ENCODE results near the gene SH3BGRL2.

SH3BGRL2 gene

GRCh38 chr6:79630883-79631692 is at the start of gene SH3BGRL2:
TSS of gene SH3BGRL2 (plus strand) at chr6:79631329. CDS start at chr6:79631462, 133 bp downstream.
- no peak for DNase-seq (ENCODE audit: low read depth)

DNA sequence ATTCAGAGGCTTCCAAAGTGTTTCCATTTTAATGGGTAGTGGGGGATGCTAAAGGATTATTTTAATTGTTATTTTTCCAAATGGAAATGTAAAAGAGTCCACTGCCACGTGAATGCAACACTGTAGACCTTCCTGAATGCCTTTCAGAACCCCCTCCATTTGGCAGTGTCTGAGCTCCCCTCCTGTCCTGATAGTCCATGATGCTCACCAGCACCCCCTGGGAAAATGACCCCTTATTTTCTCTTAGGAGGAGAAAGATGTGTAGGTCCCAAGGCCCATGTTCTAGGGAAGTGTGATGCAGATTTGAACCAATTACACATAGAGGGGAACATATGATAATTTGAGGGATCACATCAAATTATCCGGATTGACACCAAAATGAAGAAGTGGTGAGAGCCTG is 46.8 kb upstream of the SH3BGRL2 start:
- no peak for DNase-seq (ENCODE audit: low read depth)

- DNase-seq (ENCODE audit: low read depth), result no peak
Observed at GRCh38 chr6:79586548-79586947, 44.6 kb upstream of the SH3BGRL2 start.

DNA sequence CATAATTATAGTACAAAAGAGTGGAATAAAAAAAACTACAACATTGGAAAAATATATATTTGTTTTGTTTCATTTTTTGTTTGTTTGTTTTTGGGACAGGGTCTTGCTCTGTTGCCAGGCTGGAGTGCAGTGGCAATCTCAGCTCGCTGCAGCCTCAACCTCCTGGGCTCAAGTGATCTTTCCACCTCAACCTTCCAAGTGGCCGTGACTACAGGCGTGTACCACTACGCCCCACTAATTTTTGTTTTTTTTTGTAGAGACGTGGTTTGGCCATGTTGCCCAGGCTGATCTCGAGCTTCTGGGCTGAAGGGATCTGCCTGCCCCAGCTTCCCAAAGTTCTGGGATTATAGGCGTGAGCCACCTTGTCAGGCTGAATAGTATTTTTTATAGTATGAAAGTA is 41.4 kb upstream of the SH3BGRL2 start:
- DNase-seq (ENCODE audit: low read depth), result no peak

- no peak for DNase-seq (ENCODE audit: low read depth)
Observed at GRCh38 chr6:79597155-79597554, 34.0 kb upstream of the SH3BGRL2 start.

- no peak for DNase-seq (ENCODE audit: low read depth)
Observed at GRCh38 chr6:79598012-79598411, 33.1 kb upstream of the SH3BGRL2 start.

DNA sequence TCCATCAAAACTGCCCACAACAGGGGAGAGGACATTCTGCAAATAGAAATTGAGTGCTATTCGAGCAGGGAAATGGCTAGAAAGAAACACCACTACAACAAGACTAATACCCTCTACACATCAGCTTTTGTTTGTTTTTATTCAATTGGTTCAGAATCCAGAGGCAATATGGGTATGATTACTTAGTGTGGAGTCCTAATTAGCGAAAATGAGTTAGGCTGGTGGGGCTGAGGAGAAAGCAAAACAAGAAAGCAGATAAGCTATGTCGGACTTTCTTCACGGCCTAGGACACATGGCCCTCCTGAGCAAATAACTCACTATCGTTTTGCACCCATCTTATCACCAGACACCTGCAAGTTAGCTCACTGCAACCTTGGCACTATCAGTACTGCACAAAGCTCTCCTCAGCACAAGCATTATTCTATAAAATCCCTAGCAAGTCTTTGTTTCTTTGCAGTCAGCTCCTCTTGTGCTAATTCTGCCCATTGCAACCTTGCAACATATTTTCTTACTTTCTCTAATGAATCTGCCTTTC is 31.3 kb upstream of the SH3BGRL2 start:
- DNase-seq (ENCODE audit: low read depth), result no peak

DNA sequence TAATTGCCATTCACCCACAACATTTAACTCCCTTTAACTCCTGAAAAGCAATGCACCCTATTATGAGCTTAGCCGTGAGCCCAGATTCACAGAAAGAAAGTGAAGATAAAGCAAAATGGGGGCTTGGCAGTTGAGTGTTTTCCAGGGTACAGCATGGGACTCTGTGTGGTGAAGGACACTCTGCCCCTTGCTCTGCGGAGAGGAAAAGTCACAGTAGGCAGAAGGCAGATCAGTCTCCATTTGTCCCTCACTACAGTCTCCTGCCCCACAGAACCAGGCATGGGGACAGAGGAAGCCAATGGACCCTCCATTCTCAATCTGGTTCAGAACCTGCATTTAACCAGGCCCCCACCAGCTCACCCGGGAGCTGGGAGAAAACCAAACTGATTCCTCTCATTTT is 30.8 kb upstream of the SH3BGRL2 start:
- DNase-seq (ENCODE audit: low read depth), result no peak

DNA sequence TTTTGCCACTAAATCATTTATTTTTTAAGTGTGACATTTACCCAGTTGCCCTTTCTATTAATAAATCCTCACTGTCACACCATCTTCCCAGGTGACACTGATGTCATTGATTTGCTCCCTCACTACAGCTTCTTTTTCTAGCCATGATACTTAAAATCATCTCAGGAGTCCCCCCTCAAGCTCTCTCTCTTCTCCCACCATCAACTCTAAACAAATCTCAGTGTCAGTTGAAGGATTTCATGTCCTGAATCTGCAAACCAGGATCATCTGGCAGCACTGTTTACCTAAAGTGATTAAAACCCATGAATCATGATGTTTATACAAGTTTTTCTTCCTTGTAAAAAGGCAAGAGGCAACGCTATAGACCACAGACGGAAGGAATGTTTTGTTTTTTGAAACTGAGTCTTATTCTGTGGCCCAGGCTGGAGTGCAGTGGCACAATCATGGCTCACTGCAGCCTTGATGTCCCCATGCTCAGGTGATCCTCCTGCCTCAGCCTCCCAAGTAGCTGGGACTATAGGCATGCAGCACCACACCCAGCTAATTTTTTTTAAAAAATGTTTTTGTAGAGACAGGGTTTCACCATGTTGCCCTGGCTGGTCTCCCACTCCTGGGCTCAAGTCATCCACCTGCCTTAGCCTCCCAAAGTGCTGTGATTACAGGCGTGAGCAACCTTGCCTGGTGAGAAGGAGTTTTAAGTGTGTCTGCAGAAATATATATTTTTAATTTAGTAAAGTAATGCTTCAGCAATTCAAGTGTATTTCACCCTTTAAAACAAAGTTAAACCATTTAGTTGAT is 30.1 kb upstream of the SH3BGRL2 start:
- no peak for DNase-seq (ENCODE audit: low read depth)

GRCh38 chr6:79602859-79603258 is 28.3 kb upstream of the SH3BGRL2 start:
- DNase-seq (ENCODE audit: low read depth), result no peak

DNA sequence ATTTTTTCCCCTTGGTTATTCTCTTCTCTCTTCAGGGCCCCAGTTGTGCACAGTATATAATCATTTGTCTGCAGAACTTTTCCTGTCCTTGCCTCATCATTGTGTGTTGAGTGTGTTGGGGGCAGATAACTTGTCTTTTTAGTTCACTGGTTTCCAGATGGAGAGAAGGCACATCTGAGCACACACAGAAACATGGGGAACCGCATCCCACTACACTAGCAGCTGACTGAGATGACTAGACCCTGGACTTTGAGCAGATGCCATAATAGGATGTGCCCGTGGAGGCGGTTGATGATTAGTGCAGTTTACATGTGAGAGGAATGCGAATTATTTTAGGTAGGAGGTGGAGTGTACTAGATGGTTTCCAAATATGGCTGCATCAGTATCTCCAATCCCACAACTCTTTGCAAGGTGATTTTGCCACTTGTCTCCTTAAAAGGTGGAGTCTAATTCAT is 26.5 kb upstream of the SH3BGRL2 start:
- DNase-seq (ENCODE audit: low read depth), result no peak

GRCh38 chr6:79605061-79605460 is 26.1 kb upstream of the SH3BGRL2 start:
- no peak for DNase-seq (ENCODE audit: low read depth)

DNA sequence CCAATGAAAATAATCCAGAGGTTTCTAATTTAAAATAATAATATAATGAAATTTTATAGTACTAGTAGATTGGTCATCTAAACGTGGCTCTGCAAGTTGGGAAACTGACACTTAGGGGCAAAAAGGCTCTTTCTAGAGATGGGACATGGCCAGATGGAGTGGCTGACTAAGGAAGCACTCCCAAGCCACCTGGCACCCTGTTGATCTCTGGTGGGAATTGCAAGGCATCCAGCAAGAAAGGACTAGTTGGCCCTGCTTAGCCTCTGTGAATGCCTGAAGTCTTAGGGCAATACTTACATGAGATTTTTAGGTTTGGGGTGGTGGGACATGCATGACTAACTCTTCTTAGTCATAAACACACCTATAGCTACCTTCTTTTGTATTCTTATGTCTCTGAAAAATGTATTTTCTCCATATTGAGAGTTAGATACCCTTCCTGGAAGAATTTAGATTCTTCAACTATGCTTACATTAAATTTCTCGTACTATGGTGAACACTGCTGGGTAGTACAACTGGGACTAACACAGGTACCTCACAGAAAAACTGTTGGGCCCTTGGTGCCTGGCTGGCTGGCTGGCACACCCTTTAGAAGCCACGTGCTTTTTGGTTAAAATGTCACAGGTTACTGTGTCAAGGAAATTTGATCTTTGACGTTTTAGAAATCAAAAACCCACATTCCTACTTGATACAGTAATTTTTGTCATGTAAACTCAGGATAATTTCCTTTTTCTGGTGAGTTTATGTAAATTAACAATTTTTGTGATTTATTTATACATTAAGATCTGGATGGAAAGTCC is 25.0 kb upstream of the SH3BGRL2 start:
- no peak for DNase-seq (ENCODE audit: low read depth)

DNA sequence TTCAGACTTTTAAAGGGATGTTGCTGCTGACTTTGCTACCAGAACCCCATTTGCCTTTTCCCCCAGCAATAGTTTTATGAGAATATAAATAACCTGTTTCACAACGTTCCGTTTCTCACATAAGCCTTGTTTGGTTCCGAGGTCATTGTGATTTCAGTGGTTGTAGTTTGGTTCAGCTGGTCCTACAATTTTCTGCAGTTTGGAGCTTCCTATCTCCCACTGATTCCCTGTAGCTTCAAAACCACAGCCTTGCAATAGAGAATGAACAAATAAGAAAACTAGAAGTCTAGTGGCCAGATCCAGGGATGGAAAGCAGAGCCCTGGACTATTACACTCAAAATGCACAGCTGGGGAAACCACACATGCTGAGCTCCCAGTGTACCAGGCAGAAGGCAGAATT is 24.1 kb upstream of the SH3BGRL2 start:
- no peak for DNase-seq (ENCODE audit: low read depth)

- no peak for DNase-seq (ENCODE audit: low read depth)
Observed at GRCh38 chr6:79608334-79609224, 22.6 kb upstream of the SH3BGRL2 start.

DNA sequence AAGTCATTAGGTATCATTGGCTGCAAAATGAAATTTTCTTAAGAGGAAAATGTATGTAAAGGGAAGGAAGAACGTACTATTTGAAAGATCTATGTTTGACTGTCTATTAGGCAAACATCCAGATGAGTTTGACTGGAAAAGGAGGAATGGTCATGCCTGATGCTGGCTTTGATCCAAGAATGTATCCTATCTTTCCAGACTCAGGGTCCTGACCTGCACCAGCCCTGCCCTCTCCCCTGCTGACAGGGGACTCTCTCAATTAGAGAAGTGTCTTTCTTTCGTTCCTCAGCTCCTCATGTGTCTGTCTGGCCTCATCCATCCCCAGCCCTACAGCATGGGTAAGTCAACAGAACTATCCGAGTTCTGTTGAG is 21.9 kb upstream of the SH3BGRL2 start:
- no peak for DNase-seq (ENCODE audit: low read depth)

GRCh38 chr6:79610306-79611009 is 20.7 kb upstream of the SH3BGRL2 start:
- no peak for DNase-seq (ENCODE audit: low read depth)

DNA sequence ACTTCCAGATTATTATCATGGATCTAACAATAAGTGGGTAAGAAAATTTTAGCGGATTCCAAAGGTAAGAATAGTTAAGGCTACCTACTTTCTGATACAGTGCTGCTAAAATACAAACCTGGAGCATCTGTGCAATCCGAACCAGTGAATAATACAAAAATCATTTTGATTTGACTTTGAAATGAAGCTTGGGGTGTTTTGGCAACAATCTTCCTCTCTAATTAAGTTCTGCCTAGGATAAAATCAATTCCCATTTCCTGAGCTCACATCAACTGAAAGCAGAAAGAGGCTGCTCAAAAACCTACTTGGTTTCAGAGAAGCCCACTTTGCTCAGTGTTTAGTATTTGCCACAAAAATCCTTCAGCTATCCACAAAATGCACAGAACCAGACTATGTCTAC is 18.7 kb upstream of the SH3BGRL2 start:
- no peak for DNase-seq (ENCODE audit: low read depth)

- no peak for DNase-seq (ENCODE audit: low read depth)
Observed at GRCh38 chr6:79612918-79613317, 18.2 kb upstream of the SH3BGRL2 start.

- no peak for DNase-seq (ENCODE audit: low read depth)
Observed at GRCh38 chr6:79613912-79614311, 17.2 kb upstream of the SH3BGRL2 start.
